ENCODE measurements around the gene TTC39A.

- TF ChIP-seq ZNF503 (CRISPR knock-in tag; IDR thresholded peaks at IDR 0.05), result no peak
- no peak for TF ChIP-seq YY1 (IDR thresholded peaks at IDR 0.05; ENCODE audit: insufficient read depth, insufficient replicate concordance, low read depth, low read length)
- TF ChIP-seq ZNF260 (CRISPR knock-in tag; IDR thresholded peaks at IDR 0.05; ENCODE audit: borderline replicate concordance, low read depth), result no peak
- no peak for TF ChIP-seq CTCF (CRISPR knock-in tag; IDR thresholded peaks at IDR 0.05)
- no peak for TF ChIP-seq ESRRA (CRISPR knock-in tag; IDR thresholded peaks at IDR 0.05; ENCODE audit: low read depth)
- TF ChIP-seq ZBTB7B (CRISPR knock-in tag; IDR thresholded peaks at IDR 0.05), result no peak
- no peak for TF ChIP-seq FOXJ3 (CRISPR knock-in tag; IDR thresholded peaks at IDR 0.05; ENCODE audit: borderline replicate concordance)
- TF ChIP-seq FOXA3 (CRISPR knock-in tag; IDR thresholded peaks at IDR 0.05), result no peak
- TF ChIP-seq FOXM1 (CRISPR knock-in tag; IDR thresholded peaks at IDR 0.05), result no peak
- no peak for TF ChIP-seq REL (CRISPR knock-in tag; conservative IDR thresholded peaks at IDR 0.05)
- no peak for TF ChIP-seq ZNF777 (CRISPR knock-in tag; IDR thresholded peaks at IDR 0.05)
These were observed 17.2 kb upstream of the TTC39A start for GRCh38 chr1:51347398-51348146.
